CD4-positive, alpha-beta T cell treated with Interleukin-17A for 4 hours (primary cell): ENCODE data around the gene PPARD.
"Not testable (repeated sequence)": the region's sequence is repeated elsewhere in the genome, so short reads cannot be mapped to it uniquely, and the experiment has no call there.

Experiments used
- DNase-seq: peaks from one replicate; pipeline ENCODE4 v3.0.0-alpha.2; 2020; ENCODE audit warnings: mixed read lengths

PPARD gene

GRCh38 chr6:35342258-35343091 is at the start of gene PPARD:
TSS of gene PPARD (plus strand) at chr6:35342558. CDS start at chr6:35411088, 68,530 bp downstream.
- DNase-seq = peak; percentile 98

GRCh38 chr6:35293681-35294080 is 48.7 kb upstream of the PPARD start:
- no peak for DNase-seq

DNA sequence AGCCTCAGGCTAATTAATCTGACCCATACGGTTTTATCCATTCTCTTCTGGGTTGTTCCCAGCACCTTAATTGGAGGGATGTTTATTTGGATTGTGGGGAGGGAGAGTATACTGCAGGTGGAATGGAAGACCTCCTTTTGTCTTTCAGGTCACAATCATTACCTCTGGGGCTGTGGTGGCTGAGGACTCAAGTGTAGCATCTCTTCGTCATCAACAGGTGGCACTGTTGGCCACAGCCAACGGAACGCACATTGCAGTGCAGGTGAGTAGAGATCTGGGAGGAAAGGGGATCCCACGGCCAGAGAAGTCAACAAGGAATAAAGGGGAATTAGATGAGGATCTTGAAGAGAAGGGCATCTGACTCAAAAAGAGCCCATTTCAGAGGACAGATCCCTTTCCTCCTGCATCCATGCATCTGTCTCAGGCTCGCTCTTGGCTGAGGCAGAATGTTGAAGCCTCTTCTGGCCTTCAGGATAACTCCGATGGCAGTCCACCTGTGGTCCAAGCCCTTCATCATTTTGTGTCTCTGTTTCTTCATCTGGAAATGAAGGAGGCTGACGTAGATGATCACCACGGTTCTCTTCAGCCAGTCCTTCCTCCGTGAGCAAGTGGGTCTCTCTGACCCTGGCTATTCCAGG is 47.9 kb upstream of the PPARD start:
- peak; percentile 71 for DNase-seq

GRCh38 chr6:35295036-35295435 is 47.3 kb upstream of the PPARD start:
- no peak for DNase-seq

DNA sequence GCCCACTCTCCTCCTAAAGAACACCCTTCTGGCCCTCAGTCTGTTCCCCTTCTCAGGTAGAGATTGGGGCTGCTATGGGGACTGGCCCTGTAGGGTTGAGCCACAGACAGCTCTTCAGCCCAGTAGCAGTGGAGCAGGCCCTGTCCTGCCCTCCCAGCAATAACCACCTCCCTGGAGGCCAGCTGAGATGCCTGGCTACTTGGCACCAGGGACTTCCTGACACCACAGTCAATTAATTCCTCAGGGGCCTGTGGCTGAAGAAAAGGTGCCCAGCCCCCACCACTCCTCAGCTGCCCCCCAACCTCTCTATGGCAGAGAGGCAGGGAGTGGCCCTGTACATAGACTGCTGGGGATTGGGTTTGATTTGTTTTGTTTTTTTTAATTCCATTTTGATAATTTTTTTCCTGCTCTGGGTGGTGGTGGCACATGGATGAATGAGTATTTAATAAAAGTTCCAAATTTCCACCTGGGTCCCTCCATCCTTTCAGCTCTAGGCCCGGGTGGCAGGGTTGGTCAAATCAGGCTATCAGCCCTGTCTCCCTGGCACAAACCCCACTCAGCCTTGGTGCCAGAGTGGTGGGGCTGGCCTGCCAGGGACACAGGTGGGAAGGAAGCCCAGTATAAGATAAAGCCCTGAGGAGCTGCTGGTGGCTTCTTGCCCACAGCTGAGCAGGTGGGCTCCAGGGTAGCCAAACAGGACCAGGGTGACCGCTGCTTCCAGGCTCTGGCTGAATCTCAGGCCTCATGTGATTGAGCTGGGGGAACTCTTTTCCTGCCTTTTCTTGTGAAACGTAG is 46.6 kb upstream of the PPARD start:
- DNase-seq = no peak

DNA sequence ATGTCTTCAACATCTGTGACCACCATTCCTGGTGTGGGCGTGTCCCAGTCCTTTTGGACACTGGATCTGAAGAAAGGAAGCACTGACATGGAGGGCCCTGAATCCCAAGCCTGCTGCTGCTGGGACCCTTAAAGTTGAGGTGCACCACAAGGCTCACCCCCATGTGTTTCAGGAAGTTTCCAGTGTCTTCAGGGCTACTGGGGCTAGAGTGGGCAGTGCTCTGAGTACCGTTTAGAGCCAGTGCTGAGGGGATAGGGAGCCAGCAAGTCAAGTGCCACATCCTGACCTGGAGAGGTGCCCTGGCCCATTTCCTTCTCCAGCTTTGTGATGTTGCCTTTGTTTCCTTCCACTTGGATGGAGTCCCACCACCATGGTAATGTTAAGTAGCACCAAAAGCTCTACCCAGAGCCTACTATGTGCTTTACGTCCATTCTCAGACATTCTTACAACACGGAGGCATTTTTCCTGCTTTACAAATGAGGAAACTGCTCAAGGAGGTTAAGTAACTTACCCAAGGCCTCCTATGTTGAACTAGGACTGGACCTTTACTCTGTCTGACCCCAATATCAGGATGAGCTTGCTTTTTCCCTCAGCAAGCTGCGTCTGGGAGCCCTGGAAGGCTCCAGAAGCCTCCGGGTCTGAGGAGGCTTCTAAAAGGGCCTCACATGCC is 45.3 kb upstream of the PPARD start:
- DNase-seq = no peak

- peak; percentile 91 for DNase-seq
Observed at GRCh38 chr6:35297601-35298481, 44.5 kb upstream of the PPARD start, which contains the start of gene DEF6. TSS of gene DEF6 (plus strand) at chr6:35297818. CDS start at chr6:35297857, 39 bp downstream.

- DNase-seq = peak; percentile 48
Observed at GRCh38 chr6:35298625-35299140, 43.7 kb upstream of the PPARD start.

DNA sequence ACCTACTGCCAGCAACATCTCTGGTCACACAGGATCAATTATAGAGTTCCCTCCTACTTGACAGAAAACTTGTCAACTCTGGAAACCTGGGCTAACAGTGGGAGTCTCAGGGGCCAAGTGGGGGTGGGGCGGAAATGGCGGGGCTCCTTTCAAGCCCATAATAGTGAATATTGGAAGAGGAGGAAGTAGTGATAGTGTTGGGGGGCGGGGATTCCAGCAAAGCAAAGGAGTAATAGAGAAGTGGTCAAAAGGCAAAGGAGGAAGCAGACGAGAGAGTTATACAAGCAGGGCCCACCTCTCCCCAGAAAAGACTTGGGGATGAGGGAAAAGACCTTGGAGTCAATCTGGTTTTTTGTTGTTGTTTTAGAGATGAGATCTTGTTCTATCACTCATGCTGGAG is 42.7 kb upstream of the PPARD start:
- DNase-seq = peak; percentile 72

GRCh38 chr6:35300848-35301247 is 41.5 kb upstream of the PPARD start:
- DNase-seq = peak; percentile 78

GRCh38 chr6:35302604-35303241 is 39.6 kb upstream of the PPARD start:
- DNase-seq = peak; percentile 92

DNA sequence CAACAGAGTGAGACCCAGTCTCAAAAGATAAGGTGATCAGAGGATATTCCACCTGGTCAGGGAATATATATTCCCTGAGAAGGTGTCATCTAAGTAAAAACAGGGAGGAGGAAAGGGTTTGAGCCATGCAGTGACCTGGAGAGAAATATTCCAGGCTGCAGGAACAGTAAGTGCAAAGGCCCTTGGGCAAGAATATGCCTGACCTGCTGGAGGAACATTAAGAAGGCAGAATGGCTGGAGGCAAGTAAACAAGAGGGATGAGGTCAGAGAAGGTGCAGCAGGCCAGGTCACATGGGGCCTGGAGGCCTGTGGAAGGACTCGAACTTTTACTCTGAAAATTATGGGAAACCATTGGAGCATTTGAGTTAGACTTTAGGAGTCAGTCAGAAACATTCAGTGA is 38.1 kb upstream of the PPARD start:
- no peak for DNase-seq

DNA sequence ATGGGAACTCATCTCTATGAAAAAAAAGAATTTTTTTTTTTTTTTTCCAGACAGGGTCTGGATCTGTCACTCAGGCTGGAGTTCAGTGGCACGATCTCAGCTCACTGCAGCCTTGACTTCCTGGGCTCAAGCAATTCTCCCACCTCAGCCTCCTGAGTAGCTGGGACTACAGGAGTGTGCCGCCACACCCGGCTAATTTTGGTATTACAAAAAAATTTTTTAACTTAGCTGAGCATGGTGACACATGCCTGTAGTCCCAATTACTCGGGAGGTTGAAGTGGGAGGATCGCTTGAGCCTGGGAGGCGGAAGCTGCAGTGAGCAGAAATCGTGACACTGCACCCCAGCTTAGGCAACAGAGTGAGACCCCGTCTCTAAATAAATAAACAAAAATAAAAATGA is 37.2 kb upstream of the PPARD start:
- DNase-seq = peak; percentile 53

DNA sequence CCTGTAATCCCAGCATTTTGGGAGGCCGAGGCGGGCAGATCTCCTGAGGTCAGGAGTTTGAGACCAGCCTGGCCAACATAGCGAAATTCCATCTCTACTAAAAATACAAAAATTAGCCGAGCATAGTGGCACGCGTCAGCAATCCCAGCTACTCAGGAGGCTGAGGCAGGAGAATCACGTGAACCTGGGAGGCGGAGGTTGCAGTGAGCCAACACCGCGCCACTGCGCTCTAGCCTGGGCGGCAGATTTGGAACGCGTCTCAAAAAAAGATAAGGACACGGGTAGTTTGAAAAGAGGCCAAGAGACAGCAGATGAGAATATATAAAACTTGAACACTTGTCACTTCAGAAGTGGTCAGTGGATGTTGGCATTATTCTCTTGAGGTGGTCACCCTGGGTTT is 35.2 kb upstream of the PPARD start:
- not testable (repeated sequence) for DNase-seq

DNA sequence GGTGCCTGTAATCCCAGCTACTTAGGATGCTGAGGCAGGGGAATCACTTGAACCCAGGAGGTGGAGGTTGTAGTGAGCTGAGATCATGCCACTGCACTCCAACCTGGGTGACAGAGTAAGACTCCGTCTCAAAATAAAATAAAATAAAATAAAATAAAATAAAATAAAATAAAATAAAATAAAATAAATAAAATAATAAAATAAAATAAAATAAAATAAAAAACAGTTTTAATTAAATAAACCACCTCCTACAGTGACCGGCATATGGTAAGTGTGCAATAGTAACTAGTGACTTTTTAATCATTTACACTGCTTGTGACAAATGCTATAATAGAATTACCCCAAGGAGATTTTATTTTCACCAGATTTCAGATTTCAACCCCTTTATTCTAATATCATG is 33.8 kb upstream of the PPARD start:
- not testable (repeated sequence) for DNase-seq

- no peak for DNase-seq
Observed at GRCh38 chr6:35309611-35310264, 32.6 kb upstream of the PPARD start.

DNA sequence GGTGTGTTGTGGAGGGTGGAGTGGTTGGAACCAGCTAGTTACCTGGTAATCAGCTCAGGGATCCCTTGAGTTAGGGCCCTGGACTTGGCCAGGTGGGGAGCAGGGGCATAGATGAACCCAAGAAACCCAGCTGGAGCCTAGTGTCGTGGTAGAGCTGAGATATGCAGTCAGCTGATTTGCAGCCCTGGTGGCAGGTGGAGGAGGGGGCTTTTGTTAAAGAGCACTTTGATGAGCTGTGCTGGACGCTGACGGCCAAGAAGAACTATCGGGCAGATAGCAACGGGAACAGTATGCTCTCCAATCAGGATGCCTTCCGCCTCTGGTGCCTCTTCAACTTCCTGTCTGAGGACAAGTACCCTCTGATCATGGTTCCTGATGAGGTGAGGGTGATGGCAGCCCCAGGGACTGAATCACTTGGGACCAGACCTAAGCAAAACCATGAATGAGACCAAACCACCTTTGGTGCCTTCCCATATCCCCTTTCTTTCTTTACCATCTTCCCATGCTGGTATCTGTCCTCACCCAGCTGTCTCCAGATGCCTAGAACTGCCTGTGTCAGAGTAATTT is 32.0 kb upstream of the PPARD start:
- DNase-seq = peak; percentile 61

DNA sequence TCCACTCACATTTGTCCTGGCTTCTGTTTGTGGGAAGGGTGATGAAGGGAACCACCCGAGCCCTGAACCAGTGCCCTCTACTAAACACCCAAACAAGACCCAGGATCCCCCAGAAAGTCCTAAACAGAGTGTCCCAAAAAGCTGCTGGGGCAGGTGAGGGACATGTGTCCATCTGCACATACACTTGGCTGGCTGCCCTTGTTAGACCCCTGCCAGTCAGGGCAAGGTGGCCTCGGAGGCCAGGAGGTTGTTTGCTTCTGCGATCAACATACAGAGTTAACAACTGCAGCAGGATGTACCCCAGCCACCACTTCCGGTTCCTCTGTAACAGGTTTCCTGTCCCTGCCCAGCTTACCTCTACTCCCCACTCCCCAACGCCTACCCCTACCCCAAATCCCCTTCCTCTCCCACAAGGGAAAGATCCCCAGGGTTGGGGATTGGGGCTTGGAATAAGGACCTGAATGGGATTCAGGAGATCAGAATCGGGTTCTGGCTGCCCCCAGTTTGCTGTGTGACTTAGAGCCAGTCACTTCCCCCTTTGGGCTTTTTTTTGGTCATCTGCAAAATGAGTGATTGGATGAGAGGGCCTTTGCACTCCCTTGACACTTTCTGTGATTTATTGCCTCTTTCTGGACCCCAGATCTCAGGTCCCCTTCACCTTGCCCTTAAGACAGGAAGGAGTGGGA is 30.8 kb upstream of the PPARD start:
- peak; percentile 82 for DNase-seq

GRCh38 chr6:35312076-35312800 is 30.1 kb upstream of the PPARD start:
- DNase-seq = peak; percentile 27
